ENCODE results near the gene SOWAHC.
"Not testable (repeated sequence)": the region's sequence is repeated elsewhere in the genome, so short reads cannot be mapped to it uniquely, and the experiment has no call there.

SOWAHC gene

GRCh38 chr2:109613922-109614714, at the start of gene SOWAHC, which contains the start of gene SEPTIN10:
TSS of gene SOWAHC (plus strand) at chr2:109614364. CDS start at chr2:109614490, 126 bp downstream.
TSS of gene SEPTIN10 (minus strand) at chr2:109613966. CDS start at chr2:109613827, 139 bp downstream.
- peak; percentile 99 for DNase-seq

GRCh38 chr2:109575373-109575772, 38.8 kb upstream of the SOWAHC start:
- no peak for DNase-seq

- not testable (repeated sequence) for DNase-seq
Observed at GRCh38 chr2:109577630-109578029, 36.5 kb upstream of the SOWAHC start.

GRCh38 chr2:109582928-109583895, 31.0 kb upstream of the SOWAHC start:
- DNase-seq: no peak

GRCh38 chr2:109586687-109587086, 27.5 kb upstream of the SOWAHC start:
- no peak for DNase-seq

- DNase-seq: no peak
Observed at GRCh38 chr2:109591206-109591605, 23.0 kb upstream of the SOWAHC start.

GRCh38 chr2:109592905-109593304, 21.3 kb upstream of the SOWAHC start:
- DNase-seq: no peak

- no peak for DNase-seq
Observed at GRCh38 chr2:109594246-109594885, 19.8 kb upstream of the SOWAHC start.

- no peak for DNase-seq
Observed at GRCh38 chr2:109595644-109596043, 18.5 kb upstream of the SOWAHC start.

GRCh38 chr2:109597283-109597682, 16.9 kb upstream of the SOWAHC start:
- no peak for DNase-seq

- no peak for DNase-seq
Observed at GRCh38 chr2:109601783-109602182, 12.4 kb upstream of the SOWAHC start.

GRCh38 chr2:109602617-109603188, 11.5 kb upstream of the SOWAHC start:
- DNase-seq: no peak

GRCh38 chr2:109604597-109604996, 9.6 kb upstream of the SOWAHC start:
- DNase-seq: no peak

GRCh38 chr2:109607766-109608165, 6.4 kb upstream of the SOWAHC start:
- DNase-seq: no peak

- no peak for DNase-seq
Observed at GRCh38 chr2:109609352-109610024, 4.7 kb upstream of the SOWAHC start.

GRCh38 chr2:109611467-109612095, 2.6 kb upstream of the SOWAHC start:
- DNase-seq: no peak

- DNase-seq: peak; percentile 88
Observed at GRCh38 chr2:109613081-109613921, 863 bp upstream of the SOWAHC start.

GRCh38 chr2:109614715-109615636, 812 bp downstream of the SOWAHC start:
- peak; percentile 61 for DNase-seq

GRCh38 chr2:109615637-109616144, 1.5 kb downstream of the SOWAHC start:
- DNase-seq: no peak

Data from right forelimb (tissue), 1 donor.